ENCODE data around the gene PCDH9. TPM values are rescaled to one million over a fixed set of nuclear protein-coding genes. Genes with fewer than 3 reads are reported as not detected.

The PCDH9 gene, protein sequence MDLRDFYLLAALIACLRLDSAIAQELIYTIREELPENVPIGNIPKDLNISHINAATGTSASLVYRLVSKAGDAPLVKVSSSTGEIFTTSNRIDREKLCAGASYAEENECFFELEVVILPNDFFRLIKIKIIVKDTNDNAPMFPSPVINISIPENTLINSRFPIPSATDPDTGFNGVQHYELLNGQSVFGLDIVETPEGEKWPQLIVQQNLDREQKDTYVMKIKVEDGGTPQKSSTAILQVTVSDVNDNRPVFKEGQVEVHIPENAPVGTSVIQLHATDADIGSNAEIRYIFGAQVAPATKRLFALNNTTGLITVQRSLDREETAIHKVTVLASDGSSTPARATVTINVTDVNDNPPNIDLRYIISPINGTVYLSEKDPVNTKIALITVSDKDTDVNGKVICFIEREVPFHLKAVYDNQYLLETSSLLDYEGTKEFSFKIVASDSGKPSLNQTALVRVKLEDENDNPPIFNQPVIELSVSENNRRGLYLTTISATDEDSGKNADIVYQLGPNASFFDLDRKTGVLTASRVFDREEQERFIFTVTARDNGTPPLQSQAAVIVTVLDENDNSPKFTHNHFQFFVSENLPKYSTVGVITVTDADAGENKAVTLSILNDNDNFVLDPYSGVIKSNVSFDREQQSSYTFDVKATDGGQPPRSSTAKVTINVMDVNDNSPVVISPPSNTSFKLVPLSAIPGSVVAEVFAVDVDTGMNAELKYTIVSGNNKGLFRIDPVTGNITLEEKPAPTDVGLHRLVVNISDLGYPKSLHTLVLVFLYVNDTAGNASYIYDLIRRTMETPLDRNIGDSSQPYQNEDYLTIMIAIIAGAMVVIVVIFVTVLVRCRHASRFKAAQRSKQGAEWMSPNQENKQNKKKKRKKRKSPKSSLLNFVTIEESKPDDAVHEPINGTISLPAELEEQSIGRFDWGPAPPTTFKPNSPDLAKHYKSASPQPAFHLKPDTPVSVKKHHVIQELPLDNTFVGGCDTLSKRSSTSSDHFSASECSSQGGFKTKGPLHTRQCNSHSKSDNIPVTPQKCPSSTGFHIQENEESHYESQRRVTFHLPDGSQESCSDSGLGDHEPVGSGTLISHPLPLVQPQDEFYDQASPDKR (N-terminal part only)
- 1.8 TPM for polyA plus RNA-seq
- long read RNA-seq, donor 1, full-length matches to known transcripts, result 1 of 1 reads
- long read RNA-seq, donor 1, partial matches to known transcripts, result 0 of 1 reads
- long read RNA-seq, donor 1, other reads (novel, unspliced or antisense), result 0 of 1 reads
- long read RNA-seq, donor 2, partial matches to known transcripts, result 0 of 1 reads
- long read RNA-seq, donor 2, other reads (novel, unspliced or antisense), result 0 of 1 reads
- long read RNA-seq, donor 3, result 0 reads
- long read RNA-seq, donor 4, result 0 reads
- long read RNA-seq, donor 5, result 0 reads
- long read RNA-seq, donor 6, result 0 reads
- long read RNA-seq, donor 7, full-length matches to known transcripts, result 2 of 2 reads
- long read RNA-seq, donor 7, partial matches to known transcripts, result 0 of 2 reads
- long read RNA-seq, donor 7, other reads (novel, unspliced or antisense), result 0 of 2 reads
- long read RNA-seq, donor 8, result 0 reads
- long read RNA-seq, donor 9, result 0 reads
- long read RNA-seq, donor 10, result 0 reads
- long read RNA-seq, donor 11, result 0 reads

DNA sequence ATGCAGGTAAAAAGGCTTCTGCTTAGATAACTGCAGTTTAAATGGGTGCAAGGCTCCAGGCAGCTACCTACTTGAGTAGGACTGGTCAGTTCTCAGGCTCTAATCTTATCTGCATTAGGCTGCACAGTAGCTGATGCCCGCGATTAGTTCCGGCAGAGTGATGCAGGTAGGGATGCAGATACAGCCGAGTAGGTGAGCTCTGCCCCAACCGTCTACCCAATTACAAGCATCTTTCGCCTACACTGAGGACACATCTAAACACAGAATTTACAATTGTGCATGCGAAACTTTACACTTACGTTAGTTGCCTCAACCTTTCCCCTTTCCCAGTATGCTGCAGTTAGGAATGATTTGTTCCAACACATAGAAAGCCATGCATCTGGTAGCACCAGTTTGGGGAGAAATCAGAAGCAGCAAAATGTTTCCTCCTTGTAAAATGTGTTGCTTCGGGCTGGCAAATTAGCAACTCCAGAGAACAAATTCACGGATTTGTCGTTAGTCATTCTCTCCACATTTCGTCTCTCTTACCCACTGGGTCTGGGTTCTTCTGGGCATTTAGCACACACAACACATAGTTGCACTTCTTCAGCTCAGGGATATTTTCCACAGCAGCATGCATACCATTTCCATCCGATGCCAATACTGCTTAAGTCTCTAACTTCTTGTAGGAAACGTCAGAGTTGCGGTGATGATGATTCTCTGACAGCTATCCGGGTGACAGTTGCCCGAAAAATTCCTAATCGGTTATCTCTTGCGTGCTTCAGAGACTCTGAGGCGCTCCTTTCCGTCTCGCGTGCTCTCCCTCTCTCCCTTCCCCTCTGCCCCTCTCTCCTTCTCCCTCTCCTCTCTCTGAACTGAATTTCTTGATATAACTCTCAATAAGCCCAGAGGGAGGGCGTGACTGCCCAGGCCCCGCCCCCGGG lies at the start of gene PCDH9:
TSS of gene PCDH9 (minus strand) at position 856 of the 923 bp plus-strand sequence. CDS start 1,896 bp downstream, outside the sequence.
- DNase-seq, result no peak
- 0% methylated on average over 5 of the region's 26 CpGs for WGBS (ENCODE audit: insufficient coverage, low lambda C conversion rate)

DNA sequence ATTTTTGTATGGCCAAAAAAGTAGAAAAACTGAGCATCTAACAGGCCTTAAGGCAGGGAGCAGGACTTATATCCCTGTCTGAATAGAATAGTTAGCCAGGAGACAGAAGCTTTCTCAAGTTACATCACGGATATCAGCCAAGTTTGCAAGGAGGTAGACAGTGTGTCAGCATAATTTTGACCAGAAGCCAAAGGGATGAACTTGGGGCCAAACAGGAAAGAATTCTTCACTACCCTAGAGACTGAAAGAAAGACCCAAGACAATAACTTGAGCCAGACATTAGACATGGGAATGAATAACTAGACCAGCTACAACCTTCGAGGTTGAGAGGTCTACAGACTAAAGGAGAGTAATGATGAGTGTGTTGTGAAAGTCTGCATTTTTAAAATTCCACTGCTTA lies 48.1 kb upstream of the PCDH9 start:
- 100% methylated on average over 1 of the region's 2 CpGs for WGBS (ENCODE audit: insufficient coverage, low lambda C conversion rate)
- H3K27me3 ChIP-seq (ENCODE audit: control insufficient read depth, insufficient read depth, low read length), result no peaks in the 10 kb centered on the region
- H3K27ac ChIP-seq (ENCODE audit: low read length), result no peak overlapping the region
- H3K4me1 ChIP-seq (ENCODE audit: control insufficient read depth, insufficient read depth, low read length), result no peaks in the 10 kb centered on the region
- DNase-seq, result no peak
- H3K4me3 ChIP-seq (ENCODE audit: low read length), result no peak overlapping the region
- H3K9me3 ChIP-seq (ENCODE audit: control insufficient read depth, low read depth, low read length), result no peaks in the 10 kb centered on the region
- H3K36me3 ChIP-seq (ENCODE audit: control insufficient read depth, insufficient read depth, low read length), result no peaks in the 10 kb centered on the region

More for the DNA sequence above, at the start of gene PCDH9:
- H3K27me3 ChIP-seq (ENCODE audit: control insufficient read depth, insufficient read depth, low read length), result peaks cover 33% of the 10 kb centered on the region
- no peaks in the 10 kb centered on the region for H3K9me3 ChIP-seq (ENCODE audit: control insufficient read depth, low read depth, low read length)
- H3K4me1 ChIP-seq (ENCODE audit: control insufficient read depth, insufficient read depth, low read length), result no peaks in the 10 kb centered on the region
- H3K4me3 ChIP-seq (ENCODE audit: low read length), result peak within 1 kb of the TSS; percentile 93
- H3K36me3 ChIP-seq (ENCODE audit: control insufficient read depth, insufficient read depth, low read length), result no peaks in the 10 kb centered on the region
- H3K27ac ChIP-seq (ENCODE audit: low read length), result peak within 1 kb of the TSS; percentile 86

DNA sequence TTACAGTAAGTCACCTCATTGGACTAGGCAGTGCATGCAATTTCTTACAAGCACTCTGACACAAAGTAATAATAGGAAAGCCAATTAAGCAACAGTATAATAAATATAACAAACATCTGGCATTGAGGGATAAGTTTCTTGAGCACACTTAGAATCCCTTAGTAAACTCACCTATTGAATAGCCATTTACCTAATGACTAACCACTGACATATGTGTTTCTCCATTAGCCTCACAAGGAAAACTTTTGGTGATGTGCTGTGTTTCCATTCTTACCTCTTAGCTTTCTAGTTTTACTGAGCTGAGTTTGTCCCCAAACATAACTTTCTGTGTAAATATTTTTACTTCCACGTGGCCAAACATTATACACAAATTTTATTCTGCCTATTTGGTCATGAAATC lies 47.4 kb upstream of the PCDH9 start:
- Histone ChIP-seq H3K4me3 (ENCODE audit: low read length) (no peak overlapping the region), H3K9me3 (ENCODE audit: control insufficient read depth, low read depth, low read length) (no peaks in the 10 kb centered on the region), H3K27me3 (ENCODE audit: control insufficient read depth, insufficient read depth, low read length) (no peaks in the 10 kb centered on the region), H3K27ac (ENCODE audit: low read length) (no peak overlapping the region), H3K4me1 (ENCODE audit: control insufficient read depth, insufficient read depth, low read length) (no peaks in the 10 kb centered on the region), H3K36me3 (ENCODE audit: control insufficient read depth, insufficient read depth, low read length) (no peaks in the 10 kb centered on the region)
- no peak for DNase-seq
- 100% methylated on average over 1 of the region's 1 CpG for WGBS (ENCODE audit: insufficient coverage, low lambda C conversion rate)

DNA sequence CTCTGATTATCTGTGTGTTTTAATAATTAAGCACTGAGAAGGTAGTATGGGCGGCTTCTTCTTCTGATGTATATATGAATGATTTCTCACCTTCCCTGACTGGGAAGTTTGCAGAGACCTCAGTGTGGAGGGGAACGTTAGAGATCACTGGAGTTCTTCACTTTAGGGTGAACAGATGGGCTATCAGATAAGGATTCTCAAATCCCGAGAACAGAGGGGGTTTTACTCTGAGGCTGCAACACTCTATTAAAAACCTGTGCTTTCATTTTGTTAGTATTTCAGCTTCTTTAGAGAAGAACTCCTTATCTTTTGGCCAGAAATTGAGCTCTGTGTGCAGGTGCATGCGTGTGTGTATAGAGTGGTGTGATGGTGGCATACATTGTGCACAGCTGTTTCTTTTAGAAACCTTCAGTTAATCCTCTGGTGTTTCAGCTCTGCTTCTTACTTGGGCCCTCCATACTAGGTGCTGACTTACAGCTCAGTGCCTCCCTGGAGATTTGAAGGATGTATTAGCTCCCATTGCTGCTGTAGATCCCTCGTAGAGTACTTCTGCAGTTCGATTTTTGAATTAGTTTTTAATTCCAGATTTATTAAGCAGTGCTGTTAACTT lies 45.3 kb upstream of the PCDH9 start:
- WGBS (ENCODE audit: insufficient coverage, low lambda C conversion rate), result 83% methylated on average over 2 of the region's 6 CpGs
- Histone ChIP-seq H3K9me3 (ENCODE audit: control insufficient read depth, low read depth, low read length) (no peaks in the 10 kb centered on the region), H3K36me3 (ENCODE audit: control insufficient read depth, insufficient read depth, low read length) (no peaks in the 10 kb centered on the region), H3K27me3 (ENCODE audit: control insufficient read depth, insufficient read depth, low read length) (no peaks in the 10 kb centered on the region), H3K4me3 (ENCODE audit: low read length) (no peak overlapping the region), H3K27ac (ENCODE audit: low read length) (no peak overlapping the region), H3K4me1 (ENCODE audit: control insufficient read depth, insufficient read depth, low read length) (no peaks in the 10 kb centered on the region)
- no peak for DNase-seq

DNA sequence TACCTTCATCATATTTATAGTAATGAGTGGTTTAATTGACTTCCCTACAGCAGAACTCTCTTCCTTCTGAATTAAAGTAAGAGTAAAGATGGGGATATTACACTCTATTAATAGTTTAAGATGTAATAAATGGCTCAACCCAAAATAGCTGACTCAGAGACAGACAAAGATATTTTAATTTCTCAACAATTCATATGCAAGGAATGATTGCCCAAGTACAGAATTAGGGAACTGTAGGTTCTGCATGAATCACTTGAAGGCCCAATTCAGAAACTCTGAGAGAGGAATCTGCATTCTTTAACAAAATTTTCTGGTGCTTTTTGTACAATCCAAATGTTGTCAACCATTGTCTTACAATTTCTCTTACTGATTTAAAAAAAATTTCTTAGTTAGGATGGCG lies 42.9 kb upstream of the PCDH9 start:
- no peaks in the 10 kb centered on the region for H3K9me3 ChIP-seq (ENCODE audit: control insufficient read depth, low read depth, low read length)
- H3K27ac ChIP-seq (ENCODE audit: low read length), result no peak overlapping the region
- no peak for DNase-seq
- no peaks in the 10 kb centered on the region for H3K27me3 ChIP-seq (ENCODE audit: control insufficient read depth, insufficient read depth, low read length)
- WGBS (ENCODE audit: insufficient coverage, low lambda C conversion rate), result 100% methylated on average over 1 of the region's 1 CpG
- H3K4me3 ChIP-seq (ENCODE audit: low read length), result no peak overlapping the region
- H3K4me1 ChIP-seq (ENCODE audit: control insufficient read depth, insufficient read depth, low read length), result no peaks in the 10 kb centered on the region
- H3K36me3 ChIP-seq (ENCODE audit: control insufficient read depth, insufficient read depth, low read length), result no peaks in the 10 kb centered on the region

DNA sequence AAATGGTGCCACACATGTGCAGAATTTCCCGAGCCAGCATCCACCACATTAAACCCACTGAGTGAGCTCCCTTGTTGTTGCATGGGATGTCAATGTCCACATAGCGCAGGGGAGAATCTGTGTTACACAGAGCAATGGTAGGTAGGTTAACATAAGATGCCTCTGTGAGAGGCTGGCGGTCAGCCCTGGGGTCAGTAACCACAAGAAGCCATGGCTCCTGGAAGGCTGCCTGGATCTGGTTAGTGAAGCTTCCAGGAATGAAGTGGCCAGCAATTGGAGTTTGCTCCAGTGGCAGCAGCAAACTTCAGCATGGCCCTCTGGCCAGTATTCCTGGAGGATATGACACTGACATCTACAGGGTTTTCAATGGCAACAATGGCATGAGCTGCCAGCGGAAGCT lies 37.0 kb upstream of the PCDH9 start:
- Histone ChIP-seq H3K4me3 (ENCODE audit: low read length) (no peak overlapping the region), H3K36me3 (ENCODE audit: control insufficient read depth, insufficient read depth, low read length) (no peaks in the 10 kb centered on the region), H3K27ac (ENCODE audit: low read length) (no peak overlapping the region), H3K4me1 (ENCODE audit: control insufficient read depth, insufficient read depth, low read length) (no peaks in the 10 kb centered on the region), H3K9me3 (ENCODE audit: control insufficient read depth, low read depth, low read length) (no peaks in the 10 kb centered on the region), H3K27me3 (ENCODE audit: control insufficient read depth, insufficient read depth, low read length) (no peaks in the 10 kb centered on the region)
- WGBS (ENCODE audit: insufficient coverage, low lambda C conversion rate), result no CpG with 5 or more reads among the region's 4 CpGs
- DNase-seq, result no peak

DNA sequence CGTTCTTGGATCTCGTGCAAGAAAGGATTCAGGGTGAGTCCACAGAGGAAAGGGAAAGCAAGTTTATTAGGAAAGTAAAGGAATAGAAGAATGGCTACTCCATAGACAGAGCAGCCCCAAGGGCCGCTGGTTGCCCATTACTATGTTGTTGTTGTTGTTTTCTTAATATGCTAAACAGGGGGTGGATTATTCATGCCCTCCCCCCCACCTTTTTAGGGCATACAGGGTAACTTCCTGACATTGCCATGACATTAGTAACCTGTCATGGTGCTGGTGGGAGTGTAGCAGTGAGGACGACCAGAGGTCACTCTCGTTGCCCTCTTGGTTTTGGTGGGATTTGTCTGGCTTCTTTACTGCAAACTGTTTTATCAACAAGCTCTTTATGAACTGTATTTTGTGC lies 29.1 kb upstream of the PCDH9 start:
- Histone ChIP-seq H3K4me3 (ENCODE audit: low read length) (no peak overlapping the region), H3K36me3 (ENCODE audit: control insufficient read depth, insufficient read depth, low read length) (no peaks in the 10 kb centered on the region), H3K27me3 (ENCODE audit: control insufficient read depth, insufficient read depth, low read length) (no peaks in the 10 kb centered on the region), H3K4me1 (ENCODE audit: control insufficient read depth, insufficient read depth, low read length) (no peaks in the 10 kb centered on the region), H3K27ac (ENCODE audit: low read length) (no peak overlapping the region), H3K9me3 (ENCODE audit: control insufficient read depth, low read depth, low read length) (no peaks in the 10 kb centered on the region)
- no peak for DNase-seq
- WGBS (ENCODE audit: insufficient coverage, low lambda C conversion rate), result 92% methylated on average over 2 of the region's 5 CpGs

DNA sequence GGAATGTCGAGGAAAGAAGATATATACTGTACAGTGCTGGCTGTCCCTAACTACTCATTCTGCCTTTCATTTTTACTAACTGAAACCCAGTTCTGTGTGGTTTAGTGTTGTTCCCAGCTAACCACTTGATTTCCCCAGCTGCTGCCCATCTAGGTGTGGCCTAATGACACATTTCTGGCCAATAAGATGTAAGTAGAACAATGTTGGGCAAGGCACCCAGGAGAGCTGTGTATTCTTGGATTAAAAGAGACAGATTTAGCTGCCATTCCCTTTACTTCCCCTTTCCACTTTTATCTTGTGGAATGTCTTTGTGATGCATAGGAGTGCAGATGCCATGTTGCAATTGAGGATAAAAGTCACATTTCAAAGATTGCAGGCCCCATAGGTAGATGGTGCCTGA lies 28.3 kb upstream of the PCDH9 start:
- Histone ChIP-seq H3K27ac (ENCODE audit: low read length) (no peak overlapping the region), H3K4me3 (ENCODE audit: low read length) (no peak overlapping the region), H3K9me3 (ENCODE audit: control insufficient read depth, low read depth, low read length) (no peaks in the 10 kb centered on the region), H3K36me3 (ENCODE audit: control insufficient read depth, insufficient read depth, low read length) (no peaks in the 10 kb centered on the region), H3K27me3 (ENCODE audit: control insufficient read depth, insufficient read depth, low read length) (no peaks in the 10 kb centered on the region), H3K4me1 (ENCODE audit: control insufficient read depth, insufficient read depth, low read length) (no peaks in the 10 kb centered on the region)
- no CpG with 5 or more reads among the region's 1 CpG for WGBS (ENCODE audit: insufficient coverage, low lambda C conversion rate)
- no peak for DNase-seq

DNA sequence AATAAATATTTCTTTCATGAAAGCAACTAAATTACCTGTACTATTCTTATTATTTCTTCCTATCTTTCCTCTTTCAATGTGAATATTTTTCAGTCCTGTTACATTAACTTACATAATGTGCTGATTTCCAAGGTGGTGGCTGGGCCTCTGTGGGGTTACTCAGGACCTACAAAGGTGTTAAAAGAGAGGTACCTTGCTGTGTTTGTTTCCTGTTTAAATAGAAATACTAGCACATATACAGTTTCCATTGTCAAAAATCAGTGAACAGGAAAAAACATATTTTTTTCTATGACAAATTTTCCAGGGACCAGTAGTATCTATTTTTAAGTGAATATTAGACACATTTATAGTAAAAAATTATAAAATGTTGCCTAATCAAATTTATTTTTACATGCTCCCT lies 8.7 kb upstream of the PCDH9 start:
- Histone ChIP-seq H3K9me3 (ENCODE audit: control insufficient read depth, low read depth, low read length) (no peaks in the 10 kb centered on the region), H3K36me3 (ENCODE audit: control insufficient read depth, insufficient read depth, low read length) (no peaks in the 10 kb centered on the region), H3K27ac (ENCODE audit: low read length) (no peak overlapping the region), H3K27me3 (ENCODE audit: control insufficient read depth, insufficient read depth, low read length) (no peaks in the 10 kb centered on the region), H3K4me1 (ENCODE audit: control insufficient read depth, insufficient read depth, low read length) (no peaks in the 10 kb centered on the region), H3K4me3 (ENCODE audit: low read length) (no peak overlapping the region)
- no peak for DNase-seq
